ENCODE measurements around the gene CXCL12. TPM values are rescaled to one million over a fixed set of nuclear protein-coding genes. Genes with fewer than 3 reads are reported as not detected.

The CXCL12 gene
- total and polyA plus RNA-seq, 2 of the 13 experiments (the other 11 are each of a cell fraction or from before 2014, with no cell fraction given): not detected

- no peak overlapping the region for H2AFZ ChIP-seq (ENCODE audit: low read length)
- 18% methylated on average over 6 of the region's 6 CpGs for WGBS (ENCODE audit: low lambda C conversion rate)
- no peak for TF ChIP-seq ZKSCAN1 (IDR thresholded peaks at IDR 0.05; ENCODE audit: low read length)
- TF ChIP-seq ETV5 (CRISPR knock-in tag; IDR thresholded peaks at IDR 0.05; ENCODE audit: borderline replicate concordance): no peak
- no peak for TF ChIP-seq IRX3 (CRISPR knock-in tag; IDR thresholded peaks at IDR 0.05; ENCODE audit: borderline replicate concordance, low read depth)
- ChIA-PET POLR2A (no interaction called here), CTCF (ENCODE audit: low intra/inter-chr PET ratio, low total read pairs) (no interaction called here)
- in situ Hi-C loops (cut with HindIII; ENCODE audit: extremely low pct_ligation_motif_present, low pct_unique_long_range_greater_than_20kb): no loop called here
- DNase-seq (ENCODE audit: low spot score) (no peak), ATAC-seq (no peak), FAIRE-seq (no peak)
- no peak overlapping the region for H3K27ac ChIP-seq (ENCODE audit: extremely low read length, insufficient read depth, low read length)
- no peaks in the 10 kb centered on the region for H3K4me1 ChIP-seq (ENCODE audit: insufficient read depth, low read length)
- no peaks in the 10 kb centered on the region for H3K79me2 ChIP-seq (ENCODE audit: insufficient read depth, low read length)
- H3K9me3 ChIP-seq (ENCODE audit: low read length): no peaks in the 10 kb centered on the region
- H3K4me2 ChIP-seq (ENCODE audit: low read depth, low read length): no peak overlapping the region
- no peaks in the 10 kb centered on the region for H4K20me1 ChIP-seq (ENCODE audit: insufficient read depth, low read length)
- H3K27me3 ChIP-seq (ENCODE audit: control insufficient read depth in 1 of 2, insufficient read depth in 2 of 2, low read length in 2 of 2): peaks cover 6 to 12% of the 10 kb centered on the region in 2 experiments; a peak in 4 of 5 replicates
- intact Hi-C loops (cut with micrococcal nuclease; ENCODE audit: unreplicated experiment): no loop called here
- H3K9ac ChIP-seq (ENCODE audit: insufficient read depth, low read depth, low read length): no peak overlapping the region
- no TSS peak for BruUV-seq (replicated peaks)
- no peak overlapping the region for H3K4me3 ChIP-seq (replicated peaks in 1 of 3; ENCODE audit: insufficient read depth in 1 of 3, low read depth in 2 of 3, low read length in 3 of 3)
- H3K36me3 ChIP-seq (replicated peaks in 1 of 2; ENCODE audit: control insufficient read depth in 1 of 2, insufficient read depth in 2 of 2, low read length in 2 of 2): no peaks in the 10 kb centered on the region
Measured at GRCh38 chr10:44399659-44400451, 15.0 kb upstream of the CXCL12 start.

GRCh38 chr10:44398747-44399658, 14.1 kb upstream of the CXCL12 start:
- ChIA-PET CTCF (ENCODE audit: low intra/inter-chr PET ratio, low total read pairs) (no interaction called here), POLR2A (no interaction called here)
- in situ Hi-C loops (cut with HindIII; ENCODE audit: extremely low pct_ligation_motif_present, low pct_unique_long_range_greater_than_20kb): no loop called here
- no peaks in the 10 kb centered on the region for H3K79me2 ChIP-seq (ENCODE audit: insufficient read depth, low read length)
- peak; percentile 60 for ATAC-seq
- FAIRE-seq: no peak
- intact Hi-C loops (cut with micrococcal nuclease; ENCODE audit: unreplicated experiment): no loop called here
- no peak overlapping the region for H3K27ac ChIP-seq (ENCODE audit: extremely low read length, insufficient read depth, low read length)
- H3K4me1 ChIP-seq (ENCODE audit: insufficient read depth, low read length): no peaks in the 10 kb centered on the region
- H3K27me3 ChIP-seq (ENCODE audit: control insufficient read depth in 1 of 2, insufficient read depth in 2 of 2, low read length in 2 of 2): peaks cover 6 to 12% of the 10 kb centered on the region in 2 experiments; a peak in 4 of 5 replicates
- no TSS peak for BruUV-seq (replicated peaks)
- no peak overlapping the region for H3K9ac ChIP-seq (ENCODE audit: insufficient read depth, low read depth, low read length)
- no peaks in the 10 kb centered on the region for H4K20me1 ChIP-seq (ENCODE audit: insufficient read depth, low read length)
- no peaks in the 10 kb centered on the region for H3K9me3 ChIP-seq (ENCODE audit: low read length)
- H3K36me3 ChIP-seq (replicated peaks in 1 of 2; ENCODE audit: control insufficient read depth in 1 of 2, insufficient read depth in 2 of 2, low read length in 2 of 2): no peaks in the 10 kb centered on the region
- no peak overlapping the region for H3K4me3 ChIP-seq (replicated peaks in 1 of 3; ENCODE audit: insufficient read depth in 1 of 3, low read depth in 2 of 3, low read length in 3 of 3)
- H3K4me2 ChIP-seq (ENCODE audit: low read depth, low read length): no peak overlapping the region
- 22% methylated on average over 12 of the region's 15 CpGs for WGBS (ENCODE audit: low lambda C conversion rate)
- H2AFZ ChIP-seq (ENCODE audit: low read length): no peak overlapping the region
- DNase-seq (ENCODE audit: low spot score): no peak
- TF ChIP-seq TFE3 (CRISPR knock-in tag; IDR thresholded peaks at IDR 0.05): no peak
- no peak for TF ChIP-seq ZNF720 (CRISPR knock-in tag; IDR thresholded peaks at IDR 0.05)
- peak; percentile 25 for TF ChIP-seq STAG1 (CRISPR knock-in tag; IDR thresholded peaks at IDR 0.05)
- TF ChIP-seq ZNF589 (CRISPR knock-in tag; conservative IDR thresholded peaks at IDR 0.05): no peak
- TF ChIP-seq, protein P1, sequence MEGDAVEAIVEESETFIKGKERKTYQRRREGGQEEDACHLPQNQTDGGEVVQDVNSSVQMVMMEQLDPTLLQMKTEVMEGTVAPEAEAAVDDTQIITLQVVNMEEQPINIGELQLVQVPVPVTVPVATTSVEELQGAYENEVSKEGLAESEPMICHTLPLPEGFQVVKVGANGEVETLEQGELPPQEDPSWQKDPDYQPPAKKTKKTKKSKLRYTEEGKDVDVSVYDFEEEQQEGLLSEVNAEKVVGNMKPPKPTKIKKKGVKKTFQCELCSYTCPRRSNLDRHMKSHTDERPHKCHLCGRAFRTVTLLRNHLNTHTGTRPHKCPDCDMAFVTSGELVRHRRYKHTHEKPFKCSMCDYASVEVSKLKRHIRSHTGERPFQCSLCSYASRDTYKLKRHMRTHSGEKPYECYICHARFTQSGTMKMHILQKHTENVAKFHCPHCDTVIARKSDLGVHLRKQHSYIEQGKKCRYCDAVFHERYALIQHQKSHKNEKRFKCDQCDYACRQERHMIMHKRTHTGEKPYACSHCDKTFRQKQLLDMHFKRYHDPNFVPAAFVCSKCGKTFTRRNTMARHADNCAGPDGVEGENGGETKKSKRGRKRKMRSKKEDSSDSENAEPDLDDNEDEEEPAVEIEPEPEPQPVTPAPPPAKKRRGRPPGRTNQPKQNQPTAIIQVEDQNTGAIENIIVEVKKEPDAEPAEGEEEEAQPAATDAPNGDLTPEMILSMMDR (CRISPR knock-in tag; IDR thresholded peaks at IDR 0.05): peak; percentile 20; the same call in 1 of the 2 replicates
- TF ChIP-seq MXD1 (CRISPR knock-in tag; IDR thresholded peaks at IDR 0.05): no peak
- TF ChIP-seq POLR2G (IDR thresholded peaks at IDR 0.05; ENCODE audit: low read depth, low read length): no peak
- TF ChIP-seq GATAD1 (CRISPR knock-in tag; IDR thresholded peaks at IDR 0.05): no peak
- no peak for TF ChIP-seq MYNN (CRISPR knock-in tag; IDR thresholded peaks at IDR 0.05; ENCODE audit: low read depth)

Data from HepG2 (cell line).